GM12873 (cell line): ENCODE data around the gene PCDH10.

Experiments
- TF ChIP-seq, protein P1 (sequence below): IDR thresholded peaks from 2 replicates; pipeline ENCODE4 v1.5.1; 2012; ENCODE audit warnings: low read depth, mild to moderate bottlenecking, moderate library complexity, low read length, control low read depth; ENCODE audit not compliant: insufficient read depth; ENCODE audit errors: missing control alignments

The PCDH10 gene

DNA sequence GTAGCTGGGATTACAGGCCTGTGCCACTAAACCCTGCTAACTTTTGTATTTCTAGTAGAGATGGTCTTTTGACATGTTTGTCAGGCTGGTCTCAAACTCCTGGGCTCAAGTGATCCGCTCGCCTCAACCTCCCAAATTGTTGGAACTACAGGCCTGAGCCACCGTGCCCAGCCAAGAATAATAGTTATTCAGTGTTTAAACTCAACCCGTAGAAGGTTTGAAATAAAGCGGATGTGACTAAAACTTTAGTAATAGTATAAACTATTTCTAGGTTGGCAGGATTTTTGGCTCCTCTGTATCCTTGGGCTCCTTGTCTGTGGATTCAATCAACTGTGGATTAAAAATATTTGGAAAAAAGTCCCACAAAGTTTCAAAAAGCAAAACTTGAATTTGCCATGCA, 37.8 kb downstream of the PCDH10 start:
- TF ChIP-seq, protein P1, sequence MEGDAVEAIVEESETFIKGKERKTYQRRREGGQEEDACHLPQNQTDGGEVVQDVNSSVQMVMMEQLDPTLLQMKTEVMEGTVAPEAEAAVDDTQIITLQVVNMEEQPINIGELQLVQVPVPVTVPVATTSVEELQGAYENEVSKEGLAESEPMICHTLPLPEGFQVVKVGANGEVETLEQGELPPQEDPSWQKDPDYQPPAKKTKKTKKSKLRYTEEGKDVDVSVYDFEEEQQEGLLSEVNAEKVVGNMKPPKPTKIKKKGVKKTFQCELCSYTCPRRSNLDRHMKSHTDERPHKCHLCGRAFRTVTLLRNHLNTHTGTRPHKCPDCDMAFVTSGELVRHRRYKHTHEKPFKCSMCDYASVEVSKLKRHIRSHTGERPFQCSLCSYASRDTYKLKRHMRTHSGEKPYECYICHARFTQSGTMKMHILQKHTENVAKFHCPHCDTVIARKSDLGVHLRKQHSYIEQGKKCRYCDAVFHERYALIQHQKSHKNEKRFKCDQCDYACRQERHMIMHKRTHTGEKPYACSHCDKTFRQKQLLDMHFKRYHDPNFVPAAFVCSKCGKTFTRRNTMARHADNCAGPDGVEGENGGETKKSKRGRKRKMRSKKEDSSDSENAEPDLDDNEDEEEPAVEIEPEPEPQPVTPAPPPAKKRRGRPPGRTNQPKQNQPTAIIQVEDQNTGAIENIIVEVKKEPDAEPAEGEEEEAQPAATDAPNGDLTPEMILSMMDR, result no peak

DNA sequence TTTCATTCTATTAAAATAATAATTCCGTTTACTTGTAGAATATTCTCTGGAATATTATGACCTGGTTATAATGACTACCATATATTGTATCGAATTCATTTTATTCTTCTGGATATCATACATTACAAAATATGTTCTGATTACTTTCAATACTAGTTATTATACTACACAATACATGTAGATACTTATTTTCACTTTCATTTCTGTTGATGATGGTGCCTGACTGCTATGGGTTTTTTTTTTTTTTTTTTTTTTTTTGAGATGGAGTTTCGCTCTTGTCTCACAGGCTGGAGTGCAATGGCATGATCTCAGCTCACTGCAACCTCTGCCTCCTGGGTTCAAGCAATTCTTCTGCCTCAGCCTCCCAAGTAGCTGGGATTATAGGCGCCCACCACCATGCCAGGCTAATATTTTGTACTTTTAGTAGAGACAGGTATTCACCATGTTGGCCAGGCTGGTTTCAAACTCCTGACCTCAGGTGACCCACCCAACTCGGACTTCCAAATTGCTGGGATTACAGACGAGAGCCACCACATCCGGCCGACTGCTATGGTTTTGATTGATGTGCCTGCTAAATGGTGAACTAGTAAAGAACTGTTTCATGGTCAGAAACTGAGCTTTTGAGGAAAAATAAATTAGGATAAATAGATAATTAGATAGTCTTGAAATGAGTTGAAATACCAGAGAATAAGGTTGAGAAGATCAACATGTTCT, 39.5 kb downstream of the PCDH10 start:
- TF ChIP-seq, protein P1, result no peak

DNA sequence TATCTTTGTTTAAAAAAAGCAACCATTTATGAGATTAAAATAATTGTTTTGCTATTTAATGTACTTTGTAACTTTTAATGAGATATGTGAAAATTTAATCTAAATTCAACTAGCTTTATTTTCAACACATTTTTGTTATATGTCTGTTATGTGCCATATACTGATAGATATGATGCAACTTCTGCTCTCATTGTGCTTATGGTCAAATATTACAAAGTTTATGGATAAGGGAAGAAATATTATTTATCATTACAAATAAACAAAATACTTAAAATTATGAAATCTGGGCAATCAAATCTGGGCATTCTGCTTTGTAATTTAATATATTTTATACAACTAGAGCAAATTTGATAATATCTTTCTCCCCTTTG, 40.0 kb downstream of the PCDH10 start:
- TF ChIP-seq, protein P1, result no peak

DNA sequence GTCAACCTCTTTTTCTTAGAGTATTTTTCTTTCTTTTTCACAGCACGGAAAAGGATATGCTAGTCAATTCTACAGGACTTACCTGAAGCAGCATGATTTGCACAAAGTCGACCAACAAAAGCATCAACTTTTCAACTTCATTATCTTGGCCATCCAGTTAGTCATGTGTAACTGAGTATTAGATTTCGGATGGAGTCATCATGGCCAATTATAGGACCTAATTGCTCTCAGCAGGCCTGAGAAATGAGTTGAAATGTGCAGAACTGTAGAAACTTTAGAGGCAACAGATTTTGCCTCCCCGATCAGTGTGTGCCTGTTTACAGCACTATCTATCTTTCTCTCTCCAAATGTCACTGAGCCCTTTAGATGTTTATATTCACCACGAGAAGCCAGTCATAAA, 41.0 kb downstream of the PCDH10 start:
- TF ChIP-seq, protein P1, result no peak

DNA sequence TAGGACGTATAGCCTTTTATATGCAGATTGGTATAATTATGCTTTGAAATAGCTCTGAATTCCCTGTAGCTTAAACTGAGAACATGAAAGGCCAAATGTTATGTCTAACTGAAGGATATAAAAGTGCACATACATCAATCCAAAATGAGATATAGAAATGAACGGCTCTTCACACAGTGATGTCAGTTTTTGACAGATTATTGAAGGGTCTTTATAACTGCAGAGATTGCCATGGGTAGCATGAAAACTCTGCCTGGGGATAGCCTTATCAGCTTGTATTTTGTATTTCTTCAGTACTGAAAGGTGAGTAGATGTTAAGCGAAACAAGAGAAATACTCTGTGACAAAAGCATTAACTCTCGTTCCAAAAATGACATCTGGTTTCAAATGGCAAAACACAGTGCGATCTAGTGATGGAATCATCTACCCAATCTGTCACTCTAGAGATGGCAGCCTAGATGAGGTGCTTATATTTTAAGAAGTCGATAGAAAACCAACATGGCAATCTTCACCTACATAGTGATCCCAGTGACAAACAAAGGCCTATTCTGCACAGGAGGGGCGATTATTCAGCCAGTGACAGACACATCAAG, 59.7 kb downstream of the PCDH10 start:
- TF ChIP-seq, protein P1, result no peak

DNA sequence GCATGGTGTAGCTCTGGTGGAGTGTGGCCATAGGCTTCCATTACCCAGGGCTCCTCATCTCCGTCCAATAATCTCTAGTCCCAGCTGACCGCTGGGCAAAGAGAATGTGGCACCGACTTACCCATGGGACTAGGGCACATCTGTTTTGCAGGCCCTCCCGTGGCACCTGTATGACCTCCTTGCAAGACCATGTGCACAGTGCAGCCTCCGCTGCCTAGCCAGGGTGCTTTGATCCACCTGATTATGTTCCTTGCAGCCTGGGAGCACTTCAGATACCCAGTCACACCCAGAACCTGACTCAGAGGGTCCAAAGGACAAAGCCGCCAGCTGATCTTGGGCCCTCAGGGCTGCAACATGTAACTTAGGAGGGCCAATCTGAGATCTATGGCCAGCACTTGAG, 84.8 kb downstream of the PCDH10 start:
- TF ChIP-seq, protein P1, result no peak
